ENCODE measurements around the gene MT3.
"Not testable (repeated sequence)": the region's sequence is repeated elsewhere in the genome, so short reads cannot be mapped to it uniquely, and the experiment has no call there.

Gene MT3

GRCh38 chr16:56577300-56577625 is 12.1 kb upstream of the MT3 start:
- ChIA-PET POLR2A (no interaction called here), CTCF (interaction anchor here (0.6 to 3.4 kb wide), 21 partner anchors 12 to 133 kb away, joined by 3 to 73 read pairs (median 6); partner anchors contain the start of genes MT2A and MT4)
- DNase-seq (ENCODE audit: extremely low spot score), result no peak

GRCh38 chr16:56580391-56581048 is 8.8 kb upstream of the MT3 start:
- DNase-seq (ENCODE audit: extremely low spot score), result no peak
- ChIA-PET POLR2A (no interaction called here), CTCF (interaction anchor here (1.3 kb wide), 1 partner anchor 122 kb away, joined by 5 read pairs; no protein-coding TSS in a partner anchor)
- TF ChIP-seq CTCF (IDR thresholded peaks at IDR 0.05; ENCODE audit: control extremely low read depth, extremely low read depth, low read depth, missing control alignments), result no peak

More at GRCh38 chr16:56577300-56577625, 12.1 kb upstream of the MT3 start:
- TF ChIP-seq CTCF (IDR thresholded peaks at IDR 0.05; ENCODE audit: control extremely low read depth, extremely low read depth, low read depth, missing control alignments), result no peak

- DNase-seq (ENCODE audit: extremely low spot score); POLR2A ChIA-PET: not testable (repeated sequence)
- CTCF ChIA-PET, result interaction anchor here (0.9 to 3.6 kb wide), 5 partner anchors 9 to 119 kb away, joined by 3 to 20 read pairs (median 4); no protein-coding TSS in a partner anchor
Observed at GRCh38 chr16:56582911-56583310, 6.4 kb upstream of the MT3 start.

GRCh38 chr16:56583351-56584168 is 5.8 kb upstream of the MT3 start:
- CTCF ChIA-PET, result interaction anchor here (1.1 to 3.6 kb wide), 3 partner anchors 8 to 119 kb away, joined by 4 to 20 read pairs (median 6); no protein-coding TSS in a partner anchor
- TF ChIP-seq CTCF (IDR thresholded peaks at IDR 0.05; ENCODE audit: control extremely low read depth, extremely low read depth, low read depth, missing control alignments), result no peak
- no peak for DNase-seq (ENCODE audit: extremely low spot score)
- POLR2A ChIA-PET, result no interaction called here

- POLR2A ChIA-PET, result no interaction called here
Observed at GRCh38 chr16:56584276-56584675, 5.1 kb upstream of the MT3 start.

GRCh38 chr16:56588781-56589140 is 567 bp upstream of the MT3 start:
- POLR2A ChIA-PET, result no interaction called here
- TF ChIP-seq CTCF (IDR thresholded peaks at IDR 0.05; ENCODE audit: control extremely low read depth, extremely low read depth, low read depth, missing control alignments), result no peak
- no peak for DNase-seq (ENCODE audit: extremely low spot score)
- CTCF ChIA-PET, result no interaction called here

More at GRCh38 chr16:56584276-56584675, 5.1 kb upstream of the MT3 start:
- no peak for TF ChIP-seq CTCF (IDR thresholded peaks at IDR 0.05; ENCODE audit: control extremely low read depth, extremely low read depth, low read depth, missing control alignments)
- CTCF ChIA-PET, result interaction anchor here (3.6 kb wide), 1 partner anchor 118 kb away, joined by 20 read pairs; no protein-coding TSS in a partner anchor
- no peak for DNase-seq (ENCODE audit: extremely low spot score)

All from GM10248 (cell line).